WTC11 (cell line): Measurements from ENCODE around the gene SEMA7A. TPM values are rescaled to one million over a fixed set of nuclear protein-coding genes. Genes with fewer than 3 reads are reported as not detected.

Experiments
- ATAC-seq: fragments of 200-7000 bp; cut with Tn5 transposase; 2 replicates; pipeline ENCODE4 v1.10.0; 2021; ENCODE audit warnings: mild to moderate bottlenecking, moderate library complexity
- CTCF ChIA-PET: fragments of 300-600 bp; sonication (Branson Sonifier 250); formaldehyde crosslinking; loops from one replicate; lab custom pipeline; 2021; ENCODE audit warnings: antibody characterized with exemption; lab: Charles Lee
- POLR2A ChIA-PET: fragments of 350-600 bp; sonication (Branson Sonifier 250); formaldehyde crosslinking; loops from one replicate; lab custom pipeline; 2021; ENCODE audit warnings: antibody characterized with exemption; lab: Charles Lee
- DNase-seq: peaks from one replicate; pipeline ENCODE4 v3.0.0; 2021; ENCODE audit warnings: low spot score
- H3K27ac Mint-ChIP-seq: 2 replicates; pipeline ENCODE4 v1.8.0; 2021; ENCODE audit warnings: mixed read lengths
- H3K27me3 Mint-ChIP-seq: 2 replicates; pipeline ENCODE4 v1.8.0; 2021; ENCODE audit warnings: low read depth, mild to moderate bottlenecking, moderate library complexity, mixed read lengths
- H3K36me3 Mint-ChIP-seq: 2 replicates; pipeline ENCODE4 v1.8.0; 2021; ENCODE audit warnings: mixed read lengths
- H3K4me1 Mint-ChIP-seq: 2 replicates; pipeline ENCODE4 v1.8.0; 2022; ENCODE audit warnings: mixed read lengths
- H3K4me3 Mint-ChIP-seq: 2 replicates; pipeline ENCODE4 v1.8.0; 2021; ENCODE audit warnings: mild to moderate bottlenecking, moderate library complexity, mixed read lengths
- H3K9me3 Mint-ChIP-seq: 2 replicates; pipeline ENCODE4 v1.8.0; 2021; ENCODE audit warnings: mixed read lengths
- FOXK1 ChIP-seq: sonication (generic); formaldehyde crosslinking; IDR thresholded peaks from 2 replicates; pipeline ENCODE4 v1.8.0; 2022; ENCODE audit warnings: mild to moderate bottlenecking, moderate library complexity, missing genetic modification reagents
- FOXP1 ChIP-seq: sonication (generic); formaldehyde crosslinking; IDR thresholded peaks from 2 replicates; pipeline ENCODE4 v1.8.0; 2022; ENCODE audit warnings: missing genetic modification reagents, mild to moderate bottlenecking, moderate library complexity, borderline replicate concordance
- GABPB1 ChIP-seq: sonication (generic); formaldehyde crosslinking; IDR thresholded peaks from 2 replicates; pipeline ENCODE4 v1.8.1; 2023; ENCODE audit warnings: mild to moderate bottlenecking, missing genetic modification reagents
- JAZF1 ChIP-seq: fragments of 250-450 bp; sonication (Bioruptor Pico); IDR thresholded peaks from 2 replicates; pipeline ENCODE4 v1.9.0; 2021; ENCODE audit warnings: moderate library complexity, mild to moderate bottlenecking, inconsistent platforms
- MXD4 ChIP-seq: fragments of 250-450 bp; sonication (Bioruptor Pico); IDR thresholded peaks from 2 replicates; pipeline ENCODE4 v1.8.0; 2021; ENCODE audit warnings: mild to moderate bottlenecking, moderate library complexity, borderline replicate concordance
- NR3C1 ChIP-seq: sonication (generic); formaldehyde crosslinking; conservative IDR thresholded peaks from 2 replicates; pipeline ENCODE4 v1.8.1; 2023; ENCODE audit warnings: low read depth, mild to moderate bottlenecking, missing genetic modification reagents
- PRRX2 ChIP-seq: fragments of 250-450 bp; sonication (Bioruptor Pico); IDR thresholded peaks from 2 replicates; pipeline ENCODE4 v1.8.0; 2021; ENCODE audit warnings: mild to moderate bottlenecking
- RELA ChIP-seq: sonication (generic); formaldehyde crosslinking; IDR thresholded peaks from 2 replicates; pipeline ENCODE4 v1.8.1; 2022; ENCODE audit warnings: missing genetic modification reagents, mild to moderate bottlenecking, borderline replicate concordance
- RORB ChIP-seq: fragments of 250-450 bp; sonication (Bioruptor Pico); IDR thresholded peaks from 2 replicates; pipeline ENCODE4 v1.9.0; 2021; ENCODE audit warnings: mild to moderate bottlenecking
- TEAD1 ChIP-seq: sonication (generic); formaldehyde crosslinking; IDR thresholded peaks from 2 replicates; pipeline ENCODE4 v1.8.0; 2022; ENCODE audit warnings: mild to moderate bottlenecking, missing genetic modification reagents
- TEAD4 ChIP-seq: sonication (generic); formaldehyde crosslinking; IDR thresholded peaks from 2 replicates; pipeline ENCODE4 v1.8.0; 2022; ENCODE audit warnings: mild to moderate bottlenecking, missing genetic modification reagents
- ZBTB21 ChIP-seq: sonication (generic); formaldehyde crosslinking; IDR thresholded peaks from 2 replicates; pipeline ENCODE4 v1.8.1; 2023; ENCODE audit warnings: mild to moderate bottlenecking, missing genetic modification reagents, borderline replicate concordance
- ZNF423 ChIP-seq: fragments of 250-450 bp; sonication (Bioruptor Pico); IDR thresholded peaks from 2 replicates; pipeline ENCODE4 v2.1.2; 2022; ENCODE audit warnings: mild to moderate bottlenecking, moderate library complexity
- total RNA-seq: library from RNA; stranded (reverse); gene quantifications from 3 replicates; pipeline ENCODE4 v1.2.3, GENCODE V29; 2021
- TF ChIP-seq, protein P1 (sequence below): sonication (generic); formaldehyde crosslinking; IDR thresholded peaks from 2 replicates; pipeline ENCODE4 v1.8.0; 2022; ENCODE audit warnings: missing genetic modification reagents
- TF ChIP-seq, protein P2 (sequence below): fragments of 250-450 bp; sonication (Bioruptor Pico); IDR thresholded peaks from 2 replicates; pipeline ENCODE4 v1.9.0; 2021; ENCODE audit warnings: moderate library complexity, mild to moderate bottlenecking, inconsistent platforms, borderline replicate concordance
- TF ChIP-seq, protein P3 (sequence below): fragments of 250-450 bp; sonication (Bioruptor Pico); conservative IDR thresholded peaks from 2 replicates; pipeline ENCODE4 v1.9.0; 2021; ENCODE audit warnings: mild to moderate bottlenecking
- TF ChIP-seq, protein P4 (sequence below): sonication (generic); formaldehyde crosslinking; IDR thresholded peaks from 2 replicates; pipeline ENCODE4 v1.8.1; 2023; ENCODE audit warnings: mild to moderate bottlenecking, missing genetic modification reagents

Gene SEMA7A
- total RNA-seq, 1 experiment from 2014 or later = 17.9 TPM

DNA sequence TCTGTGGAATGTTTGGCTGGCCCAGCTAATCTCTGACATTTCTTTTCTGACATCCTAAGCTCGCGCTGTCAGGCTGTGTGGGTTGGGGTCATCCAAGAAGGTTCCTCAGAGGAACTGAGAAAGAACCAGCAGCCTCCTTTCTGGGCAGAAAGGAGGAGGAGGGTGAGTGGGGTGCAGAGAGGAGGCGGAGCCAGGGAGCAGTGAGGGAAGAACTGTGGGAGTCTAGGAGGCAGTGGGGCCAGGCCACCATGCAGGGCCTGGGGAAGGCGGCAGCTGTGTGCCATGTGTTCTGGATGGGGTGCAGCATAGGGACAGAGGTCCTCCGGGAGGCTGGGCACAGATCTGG, 5.3 kb downstream of the SEMA7A start:
- no peak overlapping the region for H3K4me3 Mint-ChIP-seq
- CTCF ChIA-PET = interaction anchor here (0.8 to 5.6 kb wide), 4 partner anchors 10 to 55 kb away, joined by 3 to 29 read pairs (median 13); no protein-coding TSS in a partner anchor
- TF ChIP-seq RORB (CRISPR knock-in tag) = no peak
- TF ChIP-seq ZBTB21 (CRISPR knock-in tag) = no peak
- TF ChIP-seq FOXK1 = no peak
- no peak for TF ChIP-seq MXD4 (CRISPR knock-in tag)
- no peak for TF ChIP-seq GABPB1
- no peak for TF ChIP-seq RELA (CRISPR knock-in tag)
- no peak for TF ChIP-seq TEAD4 (CRISPR knock-in tag)
- TF ChIP-seq PRRX2 (CRISPR knock-in tag) = no peak
- TF ChIP-seq, protein P1, sequence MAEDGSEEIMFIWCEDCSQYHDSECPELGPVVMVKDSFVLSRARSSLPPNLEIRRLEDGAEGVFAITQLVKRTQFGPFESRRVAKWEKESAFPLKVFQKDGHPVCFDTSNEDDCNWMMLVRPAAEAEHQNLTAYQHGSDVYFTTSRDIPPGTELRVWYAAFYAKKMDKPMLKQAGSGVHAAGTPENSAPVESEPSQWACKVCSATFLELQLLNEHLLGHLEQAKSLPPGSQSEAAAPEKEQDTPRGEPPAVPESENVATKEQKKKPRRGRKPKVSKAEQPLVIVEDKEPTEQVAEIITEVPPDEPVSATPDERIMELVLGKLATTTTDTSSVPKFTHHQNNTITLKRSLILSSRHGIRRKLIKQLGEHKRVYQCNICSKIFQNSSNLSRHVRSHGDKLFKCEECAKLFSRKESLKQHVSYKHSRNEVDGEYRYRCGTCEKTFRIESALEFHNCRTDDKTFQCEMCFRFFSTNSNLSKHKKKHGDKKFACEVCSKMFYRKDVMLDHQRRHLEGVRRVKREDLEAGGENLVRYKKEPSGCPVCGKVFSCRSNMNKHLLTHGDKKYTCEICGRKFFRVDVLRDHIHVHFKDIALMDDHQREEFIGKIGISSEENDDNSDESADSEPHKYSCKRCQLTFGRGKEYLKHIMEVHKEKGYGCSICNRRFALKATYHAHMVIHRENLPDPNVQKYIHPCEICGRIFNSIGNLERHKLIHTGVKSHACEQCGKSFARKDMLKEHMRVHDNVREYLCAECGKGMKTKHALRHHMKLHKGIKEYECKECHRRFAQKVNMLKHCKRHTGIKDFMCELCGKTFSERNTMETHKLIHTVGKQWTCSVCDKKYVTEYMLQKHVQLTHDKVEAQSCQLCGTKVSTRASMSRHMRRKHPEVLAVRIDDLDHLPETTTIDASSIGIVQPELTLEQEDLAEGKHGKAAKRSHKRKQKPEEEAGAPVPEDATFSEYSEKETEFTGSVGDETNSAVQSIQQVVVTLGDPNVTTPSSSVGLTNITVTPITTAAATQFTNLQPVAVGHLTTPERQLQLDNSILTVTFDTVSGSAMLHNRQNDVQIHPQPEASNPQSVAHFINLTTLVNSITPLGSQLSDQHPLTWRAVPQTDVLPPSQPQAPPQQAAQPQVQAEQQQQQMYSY (CRISPR knock-in tag) = no peak
- TF ChIP-seq, protein P2, sequence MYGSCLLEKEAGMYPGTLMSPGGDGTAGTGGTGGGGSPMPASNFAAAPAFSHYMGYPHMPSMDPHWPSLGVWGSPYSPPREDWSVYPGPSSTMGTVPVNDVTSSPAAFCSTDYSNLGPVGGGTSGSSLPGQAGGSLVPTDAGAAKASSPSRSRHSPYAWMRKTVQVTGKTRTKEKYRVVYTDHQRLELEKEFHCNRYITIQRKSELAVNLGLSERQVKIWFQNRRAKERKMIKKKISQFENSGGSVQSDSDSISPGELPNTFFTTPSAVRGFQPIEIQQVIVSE (CRISPR knock-in tag) = no peak
- TF ChIP-seq JAZF1 = no peak
- TF ChIP-seq ZNF423 (CRISPR knock-in tag) = no peak
- TF ChIP-seq, protein P3, sequence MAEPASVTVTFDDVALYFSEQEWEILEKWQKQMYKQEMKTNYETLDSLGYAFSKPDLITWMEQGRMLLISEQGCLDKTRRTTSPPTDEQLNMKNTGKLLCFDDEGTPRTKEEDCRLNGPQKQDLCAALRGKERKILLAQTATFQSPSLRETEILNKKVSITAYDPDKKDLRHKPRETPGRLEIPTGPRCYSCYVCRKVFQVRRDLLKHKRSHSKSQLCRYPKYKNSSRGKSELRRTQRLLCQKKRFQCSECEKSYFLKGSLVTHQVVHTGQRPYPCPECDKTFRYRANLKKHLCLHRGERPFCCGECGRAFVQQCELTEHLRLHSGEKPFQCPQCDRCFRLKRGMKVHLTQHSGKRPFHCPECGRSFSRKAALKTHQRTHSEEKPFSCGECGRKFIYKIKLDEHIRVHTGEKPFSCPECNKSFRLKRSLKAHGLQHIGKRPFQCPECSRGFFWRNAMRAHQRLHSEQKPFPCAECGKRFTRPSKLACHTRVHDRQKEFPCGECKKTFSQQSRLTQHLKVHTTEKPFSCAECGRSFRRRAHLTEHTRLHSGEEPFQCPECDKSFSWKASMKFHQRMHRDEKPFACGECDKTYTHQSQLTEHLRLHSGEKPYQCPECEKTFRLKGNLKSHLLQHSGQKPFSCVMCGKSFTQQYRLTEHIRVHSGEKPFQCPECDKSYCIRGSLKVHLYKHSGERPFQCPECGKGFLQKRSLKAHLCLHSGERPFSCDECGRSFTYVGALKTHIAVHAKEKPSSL (CRISPR knock-in tag) = no peak
- no peak for TF ChIP-seq NR3C1 (CRISPR knock-in tag)
- no peak for TF ChIP-seq FOXP1
- TF ChIP-seq, protein P4, sequence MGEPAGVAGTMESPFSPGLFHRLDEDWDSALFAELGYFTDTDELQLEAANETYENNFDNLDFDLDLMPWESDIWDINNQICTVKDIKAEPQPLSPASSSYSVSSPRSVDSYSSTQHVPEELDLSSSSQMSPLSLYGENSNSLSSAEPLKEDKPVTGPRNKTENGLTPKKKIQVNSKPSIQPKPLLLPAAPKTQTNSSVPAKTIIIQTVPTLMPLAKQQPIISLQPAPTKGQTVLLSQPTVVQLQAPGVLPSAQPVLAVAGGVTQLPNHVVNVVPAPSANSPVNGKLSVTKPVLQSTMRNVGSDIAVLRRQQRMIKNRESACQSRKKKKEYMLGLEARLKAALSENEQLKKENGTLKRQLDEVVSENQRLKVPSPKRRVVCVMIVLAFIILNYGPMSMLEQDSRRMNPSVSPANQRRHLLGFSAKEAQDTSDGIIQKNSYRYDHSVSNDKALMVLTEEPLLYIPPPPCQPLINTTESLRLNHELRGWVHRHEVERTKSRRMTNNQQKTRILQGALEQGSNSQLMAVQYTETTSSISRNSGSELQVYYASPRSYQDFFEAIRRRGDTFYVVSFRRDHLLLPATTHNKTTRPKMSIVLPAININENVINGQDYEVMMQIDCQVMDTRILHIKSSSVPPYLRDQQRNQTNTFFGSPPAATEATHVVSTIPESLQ = no peak
- ATAC-seq (no peak), DNase-seq (no peak)
- peaks cover 47% of the 10 kb centered on the region for H3K4me1 Mint-ChIP-seq
- peak overlapping the region; percentile 38; the same call in 1 of the 2 replicates for H3K27ac Mint-ChIP-seq
- H3K36me3 Mint-ChIP-seq = no peaks in the 10 kb centered on the region
- H3K27me3 Mint-ChIP-seq = peaks cover 12% of the 10 kb centered on the region
- no peaks in the 10 kb centered on the region for H3K9me3 Mint-ChIP-seq
- POLR2A ChIA-PET = no interaction called here

DNA sequence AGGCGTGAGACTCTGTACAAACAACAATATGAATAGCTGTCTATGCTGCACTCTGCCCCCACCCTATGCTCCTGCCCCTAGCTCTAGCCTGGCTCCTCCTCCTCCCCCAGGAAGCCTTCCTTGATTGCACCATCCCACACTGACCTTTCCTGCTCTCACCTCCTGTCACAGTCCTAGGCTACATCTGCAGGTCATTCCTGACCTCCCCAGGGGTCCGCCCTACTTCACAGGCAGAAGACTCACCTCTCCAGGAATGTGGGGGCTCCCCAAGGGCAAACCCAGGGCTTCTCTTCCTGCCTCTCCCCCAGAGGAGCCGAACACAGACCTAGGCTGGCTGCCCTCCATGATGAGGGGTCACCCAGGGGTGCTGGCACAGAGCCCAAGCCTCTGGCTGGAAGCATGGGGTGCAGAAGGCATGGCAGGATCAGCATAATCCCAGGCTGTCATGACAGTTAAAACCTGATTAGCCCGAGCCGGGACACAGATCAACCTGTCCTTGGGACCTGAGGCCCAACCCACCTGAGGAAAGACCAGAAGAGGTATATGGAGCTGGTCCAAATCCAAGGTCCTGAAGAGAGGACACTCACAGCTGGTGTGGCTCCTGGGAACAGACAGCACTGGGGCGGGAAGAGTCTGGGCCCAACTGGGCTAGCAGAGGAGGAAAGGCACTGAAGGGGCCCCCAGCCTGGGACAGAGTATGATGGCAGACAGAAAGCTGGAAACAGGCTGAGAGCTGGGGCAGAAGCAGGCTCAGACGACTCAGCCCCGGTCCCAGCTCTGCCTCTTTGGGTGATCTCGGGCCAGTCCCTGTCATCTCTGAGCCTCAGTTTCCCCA, 5.9 kb downstream of the SEMA7A start:
- TF ChIP-seq ZNF423 (CRISPR knock-in tag) = peak; percentile 15; the same call in 1 of the 2 replicates
- TF ChIP-seq TEAD1 (CRISPR knock-in tag) = no peak
- H3K9me3 Mint-ChIP-seq = no peaks in the 10 kb centered on the region
- H3K4me3 Mint-ChIP-seq = no peak overlapping the region
- POLR2A ChIA-PET = no interaction called here
- CTCF ChIA-PET = interaction anchor here (0.8 to 5.6 kb wide), 4 partner anchors 11 to 55 kb away, joined by 3 to 29 read pairs (median 13); no protein-coding TSS in a partner anchor
- H3K27me3 Mint-ChIP-seq = peaks cover 12% of the 10 kb centered on the region
- H3K36me3 Mint-ChIP-seq = no peaks in the 10 kb centered on the region
- H3K27ac Mint-ChIP-seq = peak overlapping the region; percentile 38
- H3K4me1 Mint-ChIP-seq = peaks cover 53% of the 10 kb centered on the region
- ATAC-seq (no peak), DNase-seq (no peak)
